Neural progenitor cell (in vitro differentiated cells): ENCODE data around the gene DIS3L2.

Experiments
- EZH2 ChIP-seq: fragments of 200-600 bp; sonication (generic); IDR thresholded peaks from 2 replicates; pipeline ENCODE4 v1.6.1; 2017; ENCODE audit warnings: antibody characterized with exemption, mild to moderate bottlenecking, moderate library complexity
- EZH2phosphoT487 ChIP-seq: fragments of 200-600 bp; sonication (generic); IDR thresholded peaks from 2 replicates; pipeline ENCODE4 v1.6.1; 2017; ENCODE audit warnings: antibody characterized with exemption

DNA sequence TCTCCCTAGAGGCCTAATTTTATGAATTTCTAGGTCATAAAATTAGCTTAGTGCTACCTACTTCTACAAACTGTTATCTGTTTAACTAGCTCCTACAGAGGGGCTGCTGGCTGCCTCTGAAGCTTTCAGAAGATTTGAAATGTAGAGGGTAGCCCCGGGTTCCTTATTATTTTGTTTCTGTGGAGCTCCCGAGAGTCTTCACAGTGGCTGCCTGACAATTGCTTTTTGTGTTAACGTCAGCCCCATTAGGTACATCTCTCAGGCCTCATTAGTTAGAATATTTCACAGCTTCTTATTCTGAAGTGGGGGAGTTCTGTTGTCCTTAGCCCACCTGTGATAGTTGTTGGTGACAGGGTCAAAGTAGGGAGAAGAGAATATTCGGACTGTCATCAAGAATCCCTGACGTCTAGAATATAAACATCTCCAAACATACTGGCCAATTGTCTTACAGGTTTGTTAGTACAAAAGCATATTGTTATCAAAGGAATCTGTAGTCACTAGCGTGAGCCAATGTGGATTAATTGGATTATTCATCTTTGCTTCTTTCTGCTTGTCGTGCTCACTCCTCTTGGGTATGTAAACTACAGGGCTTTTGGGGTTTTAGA, 77.5 kb downstream of the DIS3L2 start:
- no peak for TF ChIP-seq EZH2phosphoT487
- no peak for TF ChIP-seq EZH2
